SKM-1 (cell line): Measurements from ENCODE around the gene KCNA5.

Source experiments
- DNase-seq: peaks from one replicate; lab custom pipeline; 2025; ENCODE audit not compliant: unreplicated experiment; lab: John Stamatoyannopoulos, UW

The KCNA5 gene

DNA sequence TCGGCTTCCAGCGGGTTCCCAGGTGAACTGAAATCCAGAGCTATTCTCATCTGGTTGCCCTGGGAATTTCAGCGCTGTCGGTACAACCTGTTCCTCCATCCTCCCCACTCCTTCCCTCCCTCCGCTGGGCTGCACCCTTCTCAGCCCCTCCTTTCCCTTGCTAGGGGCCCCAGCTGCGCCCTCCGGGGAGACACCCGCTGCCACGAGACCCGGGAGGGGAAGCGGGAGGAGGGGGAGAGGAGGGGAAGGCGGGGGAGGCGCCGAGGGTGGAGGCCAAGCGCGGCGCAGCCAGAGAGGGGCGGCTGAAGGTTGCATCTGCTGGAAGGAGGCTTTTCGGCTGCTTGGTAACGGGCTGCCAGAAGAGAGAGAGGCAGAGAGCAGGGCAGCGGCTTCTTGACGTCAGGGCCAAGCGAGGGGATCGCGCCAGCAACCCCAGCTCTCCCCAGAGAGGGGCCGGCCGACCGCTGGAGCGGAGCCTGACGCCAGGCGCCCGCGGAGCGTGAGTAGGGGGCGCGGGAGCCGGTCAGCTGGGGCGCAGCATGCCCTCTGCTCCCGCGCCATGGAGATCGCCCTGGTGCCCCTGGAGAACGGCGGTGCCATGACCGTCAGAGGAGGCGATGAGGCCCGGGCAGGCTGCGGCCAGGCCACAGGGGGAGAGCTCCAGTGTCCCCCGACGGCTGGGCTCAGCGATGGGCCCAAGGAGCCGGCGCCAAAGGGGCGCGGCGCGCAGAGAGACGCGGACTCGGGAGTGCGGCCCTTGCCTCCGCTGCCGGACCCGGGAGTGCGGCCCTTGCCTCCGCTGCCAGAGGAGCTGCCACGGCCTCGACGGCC is at the start of gene KCNA5:
Gene KCNA5 (plus strand): TSS at position 291 of the 831 bp plus-strand sequence. CDS start 269 bp downstream, at position 560.
- no peak for DNase-seq

GRCh38 chr12:4994622-4995021 is 49.1 kb upstream of the KCNA5 start:
- DNase-seq = no peak

GRCh38 chr12:4996714-4997113 is 47.0 kb upstream of the KCNA5 start:
- DNase-seq = no peak

DNA sequence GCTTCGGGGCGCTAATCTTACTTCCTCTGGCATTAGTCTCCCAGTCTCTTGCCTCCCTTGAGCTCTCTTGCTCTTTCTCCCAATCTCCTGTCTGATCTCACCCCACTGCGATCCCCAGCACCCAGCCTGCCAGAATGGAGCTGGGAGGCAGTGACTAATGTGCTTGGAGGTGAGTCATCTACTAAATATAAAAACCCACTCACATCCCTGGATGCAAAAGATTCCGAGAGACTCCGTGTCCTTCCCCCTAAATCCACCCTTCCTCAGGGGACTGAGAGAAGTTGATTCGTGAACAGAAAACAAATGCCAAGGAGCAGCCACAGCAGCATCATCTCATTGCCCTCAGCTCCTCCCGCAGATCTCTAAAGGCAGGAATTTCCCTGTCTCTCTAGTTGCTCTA is 45.7 kb upstream of the KCNA5 start:
- no peak for DNase-seq

DNA sequence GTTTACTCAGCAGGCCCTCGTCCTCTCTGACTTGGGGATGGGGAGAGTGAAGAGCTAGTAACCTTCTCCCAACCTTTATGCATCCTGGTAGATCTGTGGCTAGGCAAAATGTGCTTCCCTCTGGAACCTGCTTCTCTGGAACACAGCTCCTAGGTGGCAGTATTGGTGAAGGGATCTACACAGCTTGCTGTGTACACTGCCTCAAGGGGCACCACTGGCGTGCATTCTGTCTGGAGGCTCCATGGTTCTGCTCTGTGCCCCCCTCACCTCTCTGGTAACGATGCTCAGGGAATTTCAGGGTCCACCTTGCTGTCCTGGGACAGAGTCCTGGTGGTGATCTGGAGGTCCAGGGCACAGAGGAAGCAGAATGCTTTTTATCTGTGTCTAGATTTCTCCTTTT is 43.5 kb upstream of the KCNA5 start:
- no peak for DNase-seq

- DNase-seq = no peak
These were observed 42.9 kb upstream of the KCNA5 start for GRCh38 chr12:5000658-5001385.

DNA sequence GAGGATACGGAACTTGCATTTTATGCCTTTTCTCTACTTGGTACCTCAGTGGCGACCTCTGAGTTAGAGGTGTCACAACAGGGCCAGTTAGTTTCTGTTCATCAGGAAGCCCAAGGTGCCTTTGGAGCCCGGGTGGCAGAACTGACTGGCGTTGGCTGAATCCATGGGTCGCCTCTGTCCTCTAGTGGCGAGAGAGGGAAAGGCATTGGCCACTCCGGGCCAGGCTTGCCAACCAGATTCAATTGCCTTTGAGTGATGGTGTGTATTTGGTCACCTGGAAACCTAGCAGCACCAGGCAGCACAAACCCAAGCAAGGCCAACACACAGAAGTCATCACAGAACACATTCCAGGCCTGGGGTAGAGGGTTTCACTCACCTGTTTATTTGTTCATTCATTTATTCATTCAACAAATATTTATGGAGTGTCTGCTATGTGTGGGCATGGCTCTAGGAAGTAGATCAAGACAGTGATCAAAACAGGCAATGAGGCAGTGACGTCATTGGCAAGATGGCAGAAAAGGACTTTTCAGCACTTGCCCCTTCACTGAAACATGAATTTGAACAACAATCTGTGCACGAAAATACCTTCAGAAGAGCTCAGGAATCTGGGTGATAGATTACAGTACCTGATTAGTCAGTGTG is 40.5 kb upstream of the KCNA5 start:
- DNase-seq = no peak

GRCh38 chr12:5008661-5009060 is 35.0 kb upstream of the KCNA5 start:
- DNase-seq = no peak

GRCh38 chr12:5010151-5010550 is 33.5 kb upstream of the KCNA5 start:
- DNase-seq = no peak

DNA sequence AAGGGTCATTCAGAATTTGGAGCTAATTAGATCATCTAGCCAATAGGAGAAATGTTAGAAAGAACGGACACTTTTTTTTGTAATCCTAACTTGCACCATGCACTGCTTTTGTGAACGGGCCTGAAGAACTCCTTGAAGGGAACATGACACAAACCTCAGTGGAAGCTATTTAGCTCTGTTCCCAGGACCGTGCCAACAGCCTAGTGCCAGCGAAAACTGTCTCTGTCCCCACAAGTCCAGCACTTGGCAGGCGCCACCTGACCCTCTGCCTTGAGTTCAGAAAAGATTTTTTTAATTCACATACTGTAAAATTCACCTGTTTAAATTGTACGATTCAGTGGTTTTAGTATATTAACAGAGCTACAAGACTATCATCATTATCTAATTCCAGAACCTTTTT is 31.3 kb upstream of the KCNA5 start:
- no peak for DNase-seq

DNA sequence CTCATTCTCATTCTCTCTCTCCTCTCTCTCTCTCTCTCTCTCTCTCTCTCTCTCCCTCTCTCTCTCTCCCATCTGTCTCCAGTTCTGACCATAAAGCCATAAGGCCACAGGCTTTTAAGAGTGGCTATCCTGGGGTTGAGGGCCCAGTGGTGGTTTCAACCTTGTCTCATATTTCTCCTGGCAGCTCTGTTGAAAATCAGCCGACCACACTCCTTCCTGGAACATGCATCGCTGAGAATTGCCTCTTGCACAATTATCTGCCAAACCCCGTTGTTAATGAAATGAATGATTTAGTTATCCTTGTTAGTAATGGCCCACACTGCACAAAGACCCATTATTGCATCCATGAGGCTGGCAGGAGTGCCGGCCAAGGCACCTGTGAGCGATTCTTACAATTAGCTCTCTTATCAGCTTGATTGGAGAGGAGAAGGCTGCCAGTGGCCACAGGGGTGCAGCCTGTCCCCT is 30.4 kb upstream of the KCNA5 start:
- no peak for DNase-seq

- DNase-seq = no peak
These were observed 29.4 kb upstream of the KCNA5 start for GRCh38 chr12:5014269-5014668.

DNA sequence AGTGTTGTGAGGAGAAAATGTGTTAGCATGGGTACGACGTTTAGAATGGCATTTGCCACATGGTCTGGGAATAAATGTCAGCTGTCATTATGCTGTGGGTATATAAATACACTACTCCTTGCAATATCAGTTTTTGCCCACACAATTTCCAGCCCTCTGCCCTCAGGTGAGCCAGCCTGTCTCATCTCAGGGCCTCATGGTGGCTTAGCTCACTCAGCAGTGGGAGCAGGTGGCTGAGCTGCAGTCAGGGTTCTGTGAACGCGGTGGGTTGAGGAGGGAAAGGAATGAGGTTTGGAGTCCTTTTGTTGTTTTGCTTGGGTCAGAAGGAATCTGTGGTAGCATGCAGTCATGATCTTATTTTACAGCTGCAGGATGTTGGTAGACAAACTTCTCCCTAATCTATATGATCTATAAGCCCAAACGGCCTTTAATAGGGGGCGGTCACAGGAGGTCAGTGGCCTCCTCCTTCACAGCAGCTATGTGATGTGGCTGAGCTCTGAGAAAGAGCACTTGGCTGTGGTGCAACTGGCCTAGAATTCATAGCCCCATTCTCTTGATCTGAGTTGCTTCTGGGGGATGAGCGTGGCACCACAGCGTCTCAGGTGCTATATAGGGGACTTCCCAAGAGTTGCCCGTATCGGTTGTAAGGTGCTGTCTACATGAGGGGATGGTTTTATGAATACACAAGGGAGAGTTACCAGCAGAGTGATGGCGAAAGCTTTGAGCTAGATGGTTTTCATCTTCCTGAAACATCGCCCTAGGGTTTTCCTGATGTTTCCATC is 27.8 kb upstream of the KCNA5 start:
- DNase-seq = no peak

GRCh38 chr12:5016526-5016925 is 27.2 kb upstream of the KCNA5 start:
- no peak for DNase-seq

DNA sequence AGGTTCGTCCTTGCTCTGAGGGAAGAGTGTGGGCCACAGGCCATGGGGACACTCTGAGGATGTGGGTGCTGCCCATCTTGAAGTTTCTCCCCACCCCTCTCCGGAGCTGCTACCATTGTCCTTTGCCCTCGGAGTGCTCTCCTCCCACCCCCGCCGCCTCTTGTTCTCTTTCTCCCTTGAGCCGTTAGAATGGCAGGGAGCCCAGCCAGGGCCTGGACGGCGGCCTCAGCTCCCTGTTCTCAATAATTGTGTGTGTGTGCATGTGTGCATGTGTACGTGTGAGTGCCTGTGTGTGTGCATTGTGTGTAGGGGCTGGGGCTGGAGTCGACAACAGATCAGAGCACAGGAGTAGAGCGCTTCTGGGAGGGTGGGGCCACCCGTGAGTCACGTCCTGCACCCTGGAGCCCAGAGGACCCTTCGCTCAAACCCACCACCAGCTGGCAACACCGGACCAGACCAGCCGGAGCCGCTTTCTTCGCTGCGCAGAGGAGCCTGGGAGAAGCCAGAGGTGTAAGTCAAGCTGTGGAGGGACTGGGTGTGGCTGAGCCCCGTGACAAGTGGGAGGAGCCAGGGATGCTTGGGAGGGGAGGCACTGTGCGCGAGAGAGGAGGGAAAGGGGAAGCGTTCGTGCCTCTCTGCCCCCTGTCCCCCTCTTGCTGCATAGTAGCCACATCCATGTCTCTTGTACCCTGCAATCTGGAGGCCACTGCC is 25.9 kb upstream of the KCNA5 start:
- DNase-seq = no peak

DNA sequence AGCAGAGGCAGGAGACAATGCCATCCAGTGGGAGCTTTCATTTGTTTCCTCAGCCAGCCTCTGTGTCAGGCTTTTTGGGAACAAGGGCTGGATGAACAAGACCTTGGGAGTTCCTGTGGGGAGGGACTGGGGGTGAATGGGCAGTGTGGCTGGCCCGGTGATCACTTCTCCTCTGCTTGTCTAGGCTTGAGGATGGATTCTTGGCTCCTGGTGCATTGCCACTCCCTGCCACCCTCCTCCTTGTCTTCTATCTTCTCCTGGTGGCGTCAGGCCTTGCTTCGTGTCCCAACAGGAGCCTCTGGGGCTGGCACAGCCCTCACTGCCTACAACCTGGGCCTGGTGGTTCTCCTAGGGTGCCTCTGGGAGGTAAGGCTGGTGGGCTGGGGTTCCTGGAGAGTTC is 25.0 kb upstream of the KCNA5 start:
- no peak for DNase-seq

- DNase-seq = no peak
These were observed 21.7 kb upstream of the KCNA5 start for GRCh38 chr12:5022025-5022424.

DNA sequence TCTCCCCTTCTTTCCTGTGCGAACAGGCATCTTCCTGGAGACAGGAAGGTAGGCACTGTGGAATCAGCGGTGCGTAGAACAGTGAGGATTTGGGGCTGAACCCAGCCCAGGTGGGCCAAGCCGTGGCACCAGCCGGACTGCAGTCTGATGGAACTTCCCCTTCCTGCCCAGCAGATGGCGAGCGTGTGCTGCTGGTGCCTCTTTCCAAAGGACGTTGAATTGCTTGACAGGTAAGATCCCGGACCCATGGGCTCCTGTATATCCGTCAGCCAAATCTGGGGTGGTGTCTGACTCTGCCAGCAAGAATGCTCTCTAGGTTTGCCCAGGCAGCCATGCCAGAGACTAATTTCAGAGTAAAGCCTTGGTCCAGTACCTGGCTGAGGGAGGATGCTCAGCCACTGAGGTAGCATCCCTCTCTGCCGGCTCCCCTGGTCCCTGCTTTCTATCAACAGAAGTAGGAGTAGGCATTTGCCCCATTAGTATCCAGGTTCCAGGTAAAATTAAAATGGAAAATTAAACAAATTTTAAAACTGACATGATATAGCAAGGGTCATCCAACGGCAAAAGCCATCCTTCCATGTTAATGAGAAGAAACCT is 21.1 kb upstream of the KCNA5 start:
- no peak for DNase-seq

DNA sequence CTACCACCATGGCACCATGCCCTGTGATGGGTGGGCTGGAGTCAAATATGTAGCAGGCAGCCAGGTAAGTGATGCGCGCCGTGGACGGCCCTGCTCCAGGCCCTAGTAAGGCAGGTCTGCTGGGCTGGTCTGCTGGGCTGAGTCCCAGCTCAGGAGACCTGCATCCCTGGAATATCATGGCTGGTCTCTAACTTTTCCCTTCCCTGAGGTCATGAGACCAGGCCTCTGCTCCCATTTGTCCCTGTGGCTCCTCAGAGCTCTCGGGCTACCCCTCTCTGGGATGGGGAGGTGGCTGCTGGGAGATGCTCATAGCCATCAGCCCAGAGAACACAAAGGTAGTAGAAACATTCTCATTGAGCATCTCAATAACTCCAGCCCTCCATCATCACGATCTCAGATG is 19.8 kb upstream of the KCNA5 start:
- DNase-seq = no peak

DNA sequence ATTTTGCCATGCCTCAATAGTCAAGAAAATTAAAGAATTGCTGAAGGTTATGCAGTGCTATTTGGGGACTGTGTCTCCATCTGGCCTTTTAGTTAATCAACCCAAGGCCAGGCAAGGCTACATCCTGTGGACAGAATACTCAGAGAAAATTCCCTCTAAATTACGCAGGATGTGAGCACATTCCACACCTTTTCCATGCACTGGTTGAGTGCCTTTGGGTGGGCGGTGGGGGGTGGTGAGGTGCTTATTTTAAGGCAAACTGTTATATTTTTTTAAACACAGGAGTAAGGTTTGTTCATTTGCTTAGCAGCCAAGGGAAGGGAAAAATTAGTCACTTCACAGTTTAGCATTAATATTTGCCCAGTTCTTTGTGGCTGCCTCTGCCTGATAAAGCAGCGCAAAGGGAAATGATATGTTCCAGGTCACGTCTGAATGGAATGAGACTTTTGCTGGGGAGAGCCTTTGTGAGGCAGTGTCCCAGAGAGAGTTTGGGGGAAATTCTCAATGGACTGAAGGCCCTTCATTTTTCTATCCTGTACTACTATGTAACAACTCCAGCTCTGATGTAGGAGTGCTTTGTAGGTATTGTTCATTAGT is 17.2 kb upstream of the KCNA5 start:
- no peak for DNase-seq
